Astrocyte of the spinal cord (primary cell): Measurements from ENCODE around the gene ARHGEF16.

Experiments
- DNase-seq: peaks from one replicate; pipeline ENCODE4 v3.0.0; 2011; ENCODE audit warnings: low read depth, low spot score
- H3K4me3 ChIP-seq: 2 replicates; pipeline ENCODE4 v1.5.1; 2011; ENCODE audit warnings: low read depth, mild to moderate bottlenecking, low read length, moderate library complexity
- in situ Hi-C: cut with HindIII; loops from 2 replicates; pipeline ENCODE4 v1.10.0; 2017; ENCODE audit warnings: low sequenced_read_pairs
- TF ChIP-seq, protein P1 (sequence below): IDR thresholded peaks from 2 replicates; pipeline ENCODE4 v1.5.1; 2012; ENCODE audit warnings: low read depth, mild to moderate bottlenecking, low read length, inconsistent platforms

Gene ARHGEF16

DNA sequence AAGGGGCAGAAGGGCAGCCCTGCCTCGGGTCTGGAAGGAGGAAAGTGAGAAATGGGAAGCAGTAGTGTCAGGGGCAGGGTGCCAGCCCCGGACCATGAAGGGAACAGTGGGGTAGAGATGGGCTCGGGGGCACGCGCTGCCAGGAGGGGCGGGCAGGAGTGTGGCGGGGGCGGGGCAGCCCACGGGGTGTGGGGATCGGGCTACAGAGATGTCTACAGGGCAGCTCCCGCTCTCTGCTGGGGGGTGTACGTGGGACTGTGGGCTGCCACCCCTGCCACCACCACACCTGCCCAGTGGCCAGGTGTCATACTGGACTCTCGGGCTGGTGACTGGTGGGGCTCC, 7.4 kb downstream of the ARHGEF16 start:
- TF ChIP-seq, protein P1, sequence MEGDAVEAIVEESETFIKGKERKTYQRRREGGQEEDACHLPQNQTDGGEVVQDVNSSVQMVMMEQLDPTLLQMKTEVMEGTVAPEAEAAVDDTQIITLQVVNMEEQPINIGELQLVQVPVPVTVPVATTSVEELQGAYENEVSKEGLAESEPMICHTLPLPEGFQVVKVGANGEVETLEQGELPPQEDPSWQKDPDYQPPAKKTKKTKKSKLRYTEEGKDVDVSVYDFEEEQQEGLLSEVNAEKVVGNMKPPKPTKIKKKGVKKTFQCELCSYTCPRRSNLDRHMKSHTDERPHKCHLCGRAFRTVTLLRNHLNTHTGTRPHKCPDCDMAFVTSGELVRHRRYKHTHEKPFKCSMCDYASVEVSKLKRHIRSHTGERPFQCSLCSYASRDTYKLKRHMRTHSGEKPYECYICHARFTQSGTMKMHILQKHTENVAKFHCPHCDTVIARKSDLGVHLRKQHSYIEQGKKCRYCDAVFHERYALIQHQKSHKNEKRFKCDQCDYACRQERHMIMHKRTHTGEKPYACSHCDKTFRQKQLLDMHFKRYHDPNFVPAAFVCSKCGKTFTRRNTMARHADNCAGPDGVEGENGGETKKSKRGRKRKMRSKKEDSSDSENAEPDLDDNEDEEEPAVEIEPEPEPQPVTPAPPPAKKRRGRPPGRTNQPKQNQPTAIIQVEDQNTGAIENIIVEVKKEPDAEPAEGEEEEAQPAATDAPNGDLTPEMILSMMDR = no peak
- no peak overlapping the region for H3K4me3 ChIP-seq
- in situ Hi-C loops = no loop called here
- DNase-seq = no peak

DNA sequence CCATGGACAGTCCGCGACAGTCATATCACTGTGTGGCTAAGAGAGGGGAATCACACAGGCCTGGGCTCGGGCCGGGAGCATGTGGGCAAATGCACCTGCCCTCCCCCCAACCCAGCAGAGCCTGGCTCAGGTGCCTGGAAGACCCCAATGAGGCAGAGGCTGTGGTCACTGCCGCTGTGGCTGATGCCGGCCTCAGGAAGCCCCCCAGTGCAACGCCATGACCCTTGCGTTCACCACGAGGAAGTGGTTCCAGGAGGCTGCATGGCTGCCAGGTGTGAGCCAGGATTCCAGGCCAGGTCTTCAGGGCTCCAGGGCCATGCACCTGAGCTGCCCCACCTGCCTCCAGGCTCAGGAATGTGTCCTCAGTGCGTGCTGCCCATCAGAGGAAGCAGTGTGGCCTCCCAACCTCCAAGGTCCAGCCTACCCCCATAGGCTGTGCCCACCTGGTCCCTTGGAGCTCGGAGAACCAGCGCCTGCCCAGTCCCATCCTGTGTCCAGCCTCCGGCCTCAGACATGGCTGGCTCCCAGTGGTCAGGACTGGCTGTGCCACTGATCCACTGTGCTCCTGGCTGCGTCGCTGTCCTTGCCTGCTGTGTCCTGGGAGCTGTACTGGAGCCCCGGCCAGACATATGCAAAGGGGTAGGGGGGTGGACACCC, 8.0 kb downstream of the ARHGEF16 start:
- TF ChIP-seq, protein P1 = no peak
- no peak for DNase-seq
- no peak overlapping the region for H3K4me3 ChIP-seq
- in situ Hi-C loops = no loop called here

DNA sequence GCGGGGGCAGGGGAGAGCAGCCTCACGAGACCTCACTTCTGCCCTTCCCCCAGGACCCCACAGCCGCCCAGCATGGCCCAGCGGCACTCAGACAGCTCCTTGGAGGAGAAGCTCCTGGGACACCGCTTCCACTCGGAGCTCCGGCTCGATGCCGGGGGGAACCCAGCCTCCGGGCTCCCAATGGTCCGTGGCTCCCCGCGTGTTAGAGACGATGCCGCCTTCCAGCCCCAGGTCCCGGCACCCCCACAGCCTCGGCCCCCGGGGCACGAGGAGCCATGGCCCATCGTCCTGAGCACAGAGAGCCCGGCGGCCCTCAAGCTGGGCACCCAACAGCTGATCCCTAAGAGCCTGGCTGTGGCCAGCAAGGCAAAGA, 8.5 kb downstream of the ARHGEF16 start:
- H3K4me3 ChIP-seq = no peak overlapping the region
- TF ChIP-seq, protein P1 = no peak
- no peak for DNase-seq
- in situ Hi-C loops = no loop called here

DNA sequence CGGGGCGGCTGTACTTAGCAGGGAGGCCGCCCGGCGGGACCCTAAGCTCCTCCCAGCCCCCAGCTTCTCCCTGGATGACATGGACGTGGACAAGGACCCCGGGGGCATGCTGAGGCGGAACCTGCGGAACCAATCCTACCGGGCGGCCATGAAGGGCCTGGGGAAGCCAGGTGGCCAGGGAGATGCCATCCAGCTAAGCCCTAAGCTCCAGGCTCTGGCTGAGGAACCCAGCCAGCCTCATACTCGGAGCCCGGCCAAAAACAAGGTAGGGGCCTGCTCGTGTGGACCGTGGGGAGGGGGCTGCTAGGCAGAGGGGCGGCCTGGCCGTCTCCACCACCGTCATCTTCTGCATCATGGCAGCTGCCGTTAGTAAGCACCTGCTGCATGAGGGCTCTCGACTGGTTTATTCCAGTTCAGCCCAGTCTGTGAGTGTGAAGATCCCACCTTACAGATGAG, 9.0 kb downstream of the ARHGEF16 start:
- TF ChIP-seq, protein P1 = no peak
- DNase-seq = no peak

DNA sequence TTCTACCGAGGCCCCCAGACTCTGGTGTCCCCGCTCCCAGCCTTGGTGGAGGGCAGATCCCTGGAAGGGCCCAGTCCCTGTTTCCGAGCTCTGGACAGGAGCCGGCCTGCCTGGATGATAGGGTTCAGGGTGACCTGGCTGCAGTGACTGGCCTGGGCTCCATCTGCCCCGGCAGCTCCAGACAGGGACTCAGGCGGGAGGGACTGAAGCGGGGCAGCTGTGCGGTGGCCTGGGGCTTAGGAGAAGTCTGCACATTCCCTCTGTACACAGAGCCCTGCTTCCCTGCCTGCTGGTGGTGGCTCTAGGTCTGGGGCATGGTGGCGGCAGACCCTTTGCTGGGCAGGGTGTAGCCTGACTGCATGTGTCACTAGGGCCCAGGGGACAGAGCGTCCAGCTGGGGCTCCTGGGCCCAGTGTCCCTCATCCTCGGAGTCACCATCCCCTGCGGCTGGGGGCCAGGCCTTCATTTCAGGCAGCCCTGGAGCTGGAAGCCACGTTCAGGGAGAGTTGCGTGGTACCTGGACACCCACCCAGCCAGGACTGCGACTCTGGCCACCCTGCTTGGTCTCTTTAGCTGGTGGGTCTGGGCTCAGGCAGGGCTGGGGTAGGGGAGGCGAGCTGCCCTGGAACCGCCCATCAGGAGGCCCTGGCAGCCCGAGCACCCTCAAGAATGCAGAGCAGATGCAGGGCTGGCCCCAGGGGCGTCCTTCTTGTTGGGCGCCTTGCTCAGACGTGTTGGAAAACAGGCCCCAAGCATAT, 9.6 kb downstream of the ARHGEF16 start:
- H3K4me3 ChIP-seq = no peak overlapping the region
- TF ChIP-seq, protein P1 = no peak
- no peak for DNase-seq
- in situ Hi-C loops = no loop called here

More for the DNA sequence above, 9.0 kb downstream of the ARHGEF16 start:
- H3K4me3 ChIP-seq = no peak overlapping the region
- in situ Hi-C loops = no loop called here

DNA sequence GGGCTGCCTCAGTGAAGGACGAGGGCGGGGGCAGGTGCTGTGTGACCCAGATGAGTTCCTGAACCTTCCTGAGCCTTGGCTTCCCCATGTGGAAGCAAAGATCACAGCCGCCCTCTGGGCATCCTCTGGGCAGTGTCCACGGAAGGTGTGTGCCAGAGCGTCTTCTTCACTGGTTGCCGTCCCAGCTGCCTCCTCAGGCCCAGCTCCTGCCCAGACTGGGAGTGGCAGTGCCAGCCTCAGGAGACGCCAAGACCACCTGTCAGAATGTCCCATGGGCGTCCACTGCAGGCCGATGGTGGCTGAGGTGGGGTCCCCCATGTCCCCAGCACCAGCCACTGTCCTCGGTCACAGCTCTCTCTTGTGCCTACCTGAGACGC, 10.2 kb downstream of the ARHGEF16 start:
- TF ChIP-seq, protein P1 = no peak
- no peak overlapping the region for H3K4me3 ChIP-seq
- in situ Hi-C loops = no loop called here
- no peak for DNase-seq
